ENCODE measurements around the gene CCND3.

Gene CCND3

GRCh38 chr6:41885930-41886329 is 55.7 kb downstream of the CCND3 start:
- no peak overlapping the region for H3K9ac ChIP-seq (ENCODE audit: low read depth, low read length)
- H3K79me2 ChIP-seq (ENCODE audit: insufficient read depth, low read length): peaks cover 84% of the 10 kb centered on the region
- TF ChIP-seq EZH2 (IDR thresholded peaks at IDR 0.05; ENCODE audit: borderline replicate concordance, low read depth, low read length, severe bottlenecking): no peak
- ATAC-seq (ENCODE audit: insufficient read depth, low read depth) (no peak), DNase-seq (no peak)
- H3K4me1 ChIP-seq (ENCODE audit: insufficient read depth, low read length): peaks cover 6% of the 10 kb centered on the region; the same call in 1 of the 2 replicates
- H3K27ac ChIP-seq (ENCODE audit: low read length): no peak overlapping the region
- H4K20me1 ChIP-seq (ENCODE audit: insufficient read depth, low read length): peaks cover 8% of the 10 kb centered on the region; the same call in 1 of the 2 replicates
- H3K4me3 ChIP-seq (ENCODE audit: low read depth in 1 of 2, low read length in 2 of 2): no peak overlapping the region
- H2AFZ ChIP-seq (ENCODE audit: low read depth, low read length): no peak overlapping the region
- H3K36me3 ChIP-seq (ENCODE audit: insufficient read depth, low read length): peaks cover 11% of the 10 kb centered on the region
- H3K27me3 ChIP-seq (ENCODE audit: insufficient read depth, low read length, poor library complexity): no peaks in the 10 kb centered on the region
- H3K4me2 ChIP-seq (ENCODE audit: insufficient read depth, low read length): no peak overlapping the region
- H3K9me3 ChIP-seq (ENCODE audit: insufficient read depth, low read length, severe bottlenecking): no peaks in the 10 kb centered on the region

GRCh38 chr6:41884957-41885356 is 56.7 kb downstream of the CCND3 start:
- H3K4me1 ChIP-seq (ENCODE audit: insufficient read depth, low read length): 0 out of 2 replicates have a peak, but pooled peaks cover 2% of the 10 kb centered on the region
- peaks cover 81% of the 10 kb centered on the region for H3K79me2 ChIP-seq (ENCODE audit: insufficient read depth, low read length)
- DNase-seq (no peak), ATAC-seq (ENCODE audit: insufficient read depth, low read depth) (no peak)
- TF ChIP-seq EZH2 (IDR thresholded peaks at IDR 0.05; ENCODE audit: borderline replicate concordance, low read depth, low read length, severe bottlenecking) (no peak), CTCF (IDR thresholded peaks at IDR 0.05; ENCODE audit: borderline replicate concordance, extremely low read depth, low read length, poor library complexity, severe bottlenecking) (no peak)
- H3K27me3 ChIP-seq (ENCODE audit: insufficient read depth, low read length, poor library complexity): no peaks in the 10 kb centered on the region
- H4K20me1 ChIP-seq (ENCODE audit: insufficient read depth, low read length): peaks cover 8% of the 10 kb centered on the region; the same call in 1 of the 2 replicates
- no peak overlapping the region for H3K27ac ChIP-seq (ENCODE audit: low read length)
- no peak overlapping the region for H3K4me3 ChIP-seq (ENCODE audit: low read depth in 1 of 2, low read length in 2 of 2)
- no peak overlapping the region for H2AFZ ChIP-seq (ENCODE audit: low read depth, low read length)
- no peaks in the 10 kb centered on the region for H3K9me3 ChIP-seq (ENCODE audit: insufficient read depth, low read length, severe bottlenecking)
- no peak overlapping the region for H3K4me2 ChIP-seq (ENCODE audit: insufficient read depth, low read length)
- H3K36me3 ChIP-seq (ENCODE audit: insufficient read depth, low read length): peaks cover 8% of the 10 kb centered on the region
- no peak overlapping the region for H3K9ac ChIP-seq (ENCODE audit: low read depth, low read length)

Data from DND-41 (cell line).